ENCODE data around the gene SHISA5. TPM values are rescaled to one million over a fixed set of nuclear protein-coding genes. Genes with fewer than 3 reads are reported as not detected.

Gene SHISA5
- total RNA-seq, 1 experiment from 2014 or later: 174 TPM

- Histone ChIP-seq H4K20me1 (ENCODE audit: control insufficient read depth, insufficient read depth, insufficient read length) (no peaks in the 10 kb centered on the region), H3K27me3 (ENCODE audit: insufficient read depth, low read length) (no peaks in the 10 kb centered on the region), H3K18ac (ENCODE audit: insufficient read length, low read depth, low read length) (no peak overlapping the region), H3K79me2 (ENCODE audit: insufficient read depth, low read length) (no peaks in the 10 kb centered on the region), H4K5ac (ENCODE audit: insufficient read length, low read depth, low read length) (no peak overlapping the region), H3K27ac (ENCODE audit: insufficient read length, low read depth, low read length) (no peak overlapping the region), H2BK15ac (ENCODE audit: low read depth, low read length) (no peak overlapping the region), H3K4me2 (ENCODE audit: insufficient read depth, insufficient read length, low read length) (no peak overlapping the region), H3K9me3 (ENCODE audit: control insufficient read depth, low read depth, low read length) (no peaks in the 10 kb centered on the region), H2AK5ac (ENCODE audit: insufficient read length, low read length) (no peak overlapping the region), H3K4ac (ENCODE audit: low read depth, low read length) (no peak overlapping the region), H2BK120ac (ENCODE audit: low read depth, low read length, poor library complexity, severe bottlenecking) (no peak overlapping the region), H3K23ac (ENCODE audit: insufficient read length, low read depth, low read length) (no peak overlapping the region), H4K91ac (ENCODE audit: insufficient read length, low read depth, low read length) (no peak overlapping the region), H2BK12ac (ENCODE audit: insufficient read length, low read depth, low read length) (no peak overlapping the region), H3K79me1 (ENCODE audit: insufficient read depth, low read depth, low read length, poor library complexity, severe bottlenecking) (no peaks in the 10 kb centered on the region), H3K14ac (ENCODE audit: insufficient read depth, low read length) (no peak overlapping the region), H3K4me1 (ENCODE audit: insufficient read depth, low read length) (no peaks in the 10 kb centered on the region), H3K56ac (ENCODE audit: insufficient read length, low read depth, low read length) (no peak overlapping the region), H2BK20ac (ENCODE audit: low read depth, low read length, poor library complexity, severe bottlenecking) (no peak overlapping the region), H3K9ac (ENCODE audit: extremely low read depth, insufficient read length, low read length) (no peak overlapping the region), H4K8ac (replicated peaks; ENCODE audit: insufficient read length, low read depth, low read length) (no peak overlapping the region), H3K23me2 (ENCODE audit: insufficient read length, low read depth, low read length, poor library complexity, severe bottlenecking) (no peaks in the 10 kb centered on the region), H3T11ph (ENCODE audit: low read length) (no peak overlapping the region), H2AFZ (ENCODE audit: low read length) (no peak overlapping the region), H2BK5ac (ENCODE audit: insufficient read length, low read length) (no peak overlapping the region)
- DNase-seq: no peak
- Mint-ChIP-seq H3K27ac (0 out of 7 replicates have a peak overlapping the region, but pooled peaks of 1 of the 3 experiments have one; percentile 7), H3K27me3 (ENCODE audit: low read depth) (no peaks in the 10 kb centered on the region), H3K4me1 (peaks cover 13 to 19% of the 10 kb centered on the region in 2 experiments), H3K36me3 (ENCODE audit: insufficient read depth in 1 of 3, low read depth in 3 of 3) (no peaks in the 10 kb centered on the region), H3K9me3 (no peaks in the 10 kb centered on the region), H3K4me3 (no peak overlapping the region)
- no CpG with 5 or more reads among the region's 4 CpGs for WGBS (ENCODE audit: extremely low coverage, insufficient read length, low lambda C conversion rate)
- no peak for TF ChIP-seq CTCF (conservative IDR thresholded peaks at IDR 0.05)
These were observed 7.6 kb upstream of the SHISA5 start for GRCh38 chr3:48511551-48511950.

All from H9 (cell line).